GM23338 (cell line): ENCODE data around the gene ETV1. TPM values are rescaled to one million over a fixed set of nuclear protein-coding genes. Genes with fewer than 3 reads are reported as not detected.

Experiments used
- ATAC-seq: fragments of 200-7000 bp; cut with Tn5 transposase; 3 replicates; pipeline ENCODE4 v1.9.1; 2020
- DNase-seq: peaks from one replicate; pipeline ENCODE4 v3.0.0-alpha.2; 2015; ENCODE audit warnings: low spot score
- H2AFZ ChIP-seq: fragments of 200-600 bp; sonication (generic); 2 replicates; pipeline ENCODE4 v1.8.0; 2016; ENCODE audit warnings: antibody characterized with exemption, mild to moderate bottlenecking, moderate library complexity
- H3F3A ChIP-seq: fragments of 200-600 bp; sonication (generic); replicated peaks from 2 replicates; pipeline ENCODE4 v1.8.0; 2017; ENCODE audit warnings: antibody characterized with exemption, mixed run types, low read depth
- H3K27ac ChIP-seq: fragments of 200-600 bp; sonication (generic); 2 replicates; pipeline ENCODE4 v1.6.1; 2016; ENCODE audit warnings: low read depth
- H3K27me3 ChIP-seq: fragments of 200-600 bp; sonication (generic); 2 replicates; pipeline ENCODE4 v1.8.0; 2016; ENCODE audit warnings: mild to moderate bottlenecking, mixed run types, moderate library complexity; ENCODE audit not compliant: insufficient read depth
- H3K36me3 ChIP-seq: fragments of 200-600 bp; sonication (generic); 2 replicates; pipeline ENCODE4 v1.8.0; 2016; ENCODE audit warnings: mild to moderate bottlenecking; ENCODE audit not compliant: insufficient read depth
- H3K4me1 ChIP-seq: fragments of 200-600 bp; sonication (generic); 2 replicates; pipeline ENCODE4 v1.8.0; 2016; ENCODE audit warnings: mild to moderate bottlenecking, moderate library complexity; ENCODE audit not compliant: insufficient read depth
- H3K4me2 ChIP-seq: fragments of 200-600 bp; sonication (generic); 2 replicates; pipeline ENCODE4 v1.7.1; 2017; ENCODE audit warnings: mixed run types
- H3K4me3 ChIP-seq: fragments of 200-600 bp; sonication (generic); 2 replicates; pipeline ENCODE4 v1.6.1; 2016; ENCODE audit warnings: mixed run types
- H3K79me2 ChIP-seq: fragments of 200-600 bp; sonication (generic); replicated peaks from 2 replicates; pipeline ENCODE4 v1.8.0; 2017; ENCODE audit warnings: mild to moderate bottlenecking; ENCODE audit not compliant: insufficient read depth
- H3K9me2 ChIP-seq: fragments of 200-600 bp; sonication (generic); 2 replicates; pipeline ENCODE4 v1.8.0; 2017; ENCODE audit not compliant: insufficient read depth
- H4K20me1 ChIP-seq: fragments of 200-600 bp; sonication (generic); replicated peaks from 2 replicates; pipeline ENCODE4 v1.8.0; 2017; ENCODE audit warnings: mild to moderate bottlenecking; ENCODE audit not compliant: insufficient read depth
- H3K27ac Mint-ChIP-seq: 2 replicates; pipeline ENCODE4 v1.8.0; 2020; ENCODE audit warnings: inconsistent platforms, mild to moderate bottlenecking, moderate library complexity, mixed read lengths
- H3K27me3 Mint-ChIP-seq: 3 replicates; pipeline ENCODE4 v1.8.0; 2022; ENCODE audit warnings: low read depth, mild to moderate bottlenecking, moderate library complexity, mixed read lengths, inconsistent platforms; ENCODE audit not compliant: insufficient read depth, poor library complexity
- H3K36me3 Mint-ChIP-seq: 3 replicates; pipeline ENCODE4 v1.8.0; 2021; ENCODE audit warnings: low read depth, mild to moderate bottlenecking, inconsistent platforms, moderate library complexity, mixed read lengths
- H3K4me1 Mint-ChIP-seq: 3 replicates; pipeline ENCODE4 v1.8.0; 2020; ENCODE audit warnings: mild to moderate bottlenecking, inconsistent platforms, mixed read lengths
- H3K4me3 Mint-ChIP-seq: 3 replicates; pipeline ENCODE4 v1.8.0; 2021; ENCODE audit warnings: moderate library complexity, mild to moderate bottlenecking, inconsistent platforms, mixed read lengths
- H3K9me3 Mint-ChIP-seq: 3 replicates; pipeline ENCODE4 v1.8.0; 2020; ENCODE audit warnings: moderate library complexity, mild to moderate bottlenecking, inconsistent platforms, mixed read lengths
- CREB1 ChIP-seq: fragments of 250-450 bp; sonication (Bioruptor Pico); IDR thresholded peaks from 2 replicates; pipeline ENCODE4 v1.5.0; 2020; ENCODE audit warnings: low read depth, mild to moderate bottlenecking, moderate library complexity
- EZH2 ChIP-seq: fragments of 200-600 bp; sonication (generic); IDR thresholded peaks from one replicate; pipeline ENCODE4 v1.8.0; 2017; ENCODE audit warnings: antibody characterized with exemption, mild to moderate bottlenecking, low read depth; ENCODE audit not compliant: unreplicated experiment
- EZH2phosphoT487 ChIP-seq: fragments of 200-600 bp; sonication (generic); IDR thresholded peaks from one replicate; pipeline ENCODE4 v1.8.1; 2018; ENCODE audit warnings: antibody characterized with exemption; ENCODE audit not compliant: unreplicated experiment
- JUNB ChIP-seq: IDR thresholded peaks from one replicate; pipeline ENCODE4 v1.6.1; 2016; ENCODE audit warnings: antibody characterized with exemption; ENCODE audit not compliant: unreplicated experiment
- NANOG ChIP-seq: IDR thresholded peaks from 2 replicates; pipeline ENCODE4 v1.6.1; 2016; ENCODE audit warnings: antibody characterized with exemption, borderline replicate concordance
- POLR2AphosphoS5 ChIP-seq: IDR thresholded peaks from 2 replicates; pipeline ENCODE4 v1.6.1; 2016; ENCODE audit warnings: antibody characterized with exemption, low read depth
- STAT1 ChIP-seq: IDR thresholded peaks from one replicate; pipeline ENCODE4 v1.6.1; 2016; ENCODE audit warnings: antibody characterized with exemption; ENCODE audit not compliant: unreplicated experiment
- ZNF114 ChIP-seq: fragments of 250-450 bp; sonication (Bioruptor Pico); IDR thresholded peaks from 2 replicates; pipeline ENCODE4 v1.5.0; 2020; ENCODE audit warnings: mild to moderate bottlenecking, moderate library complexity
- ZNF331 ChIP-seq: fragments of 250-450 bp; sonication (Bioruptor Pico); IDR thresholded peaks from 2 replicates; pipeline ENCODE4 v1.5.0; 2020; ENCODE audit warnings: low read depth, mild to moderate bottlenecking, moderate library complexity
- polyA plus RNA-seq: library from polyadenylated mRNA; unstranded; fragments of >200 nt; fragmentation: Nextera tagmentation; extraction: Ambion mirVana; gene quantifications from 2 replicates; pipeline ENCODE4 v1.2.1, GENCODE V29; 2016
- total RNA-seq: library from RNA; depleted of rRNA; stranded (reverse); fragments of >200 nt; shearing (Covaris generic); gene quantifications from 2 replicates; pipeline ENCODE4 v1.2.3, GENCODE V29; 2014
- TF ChIP-seq, protein P1 (sequence below), 2 experiments: fragments of 200-600 bp in 1 of 2; sonication (generic) in 1 of 2; conservative IDR thresholded peaks; 2 replicates each; pipeline versions ENCODE4 v1.5.1 to v1.6.1; 2016 to 2017; ENCODE audit warnings: antibody characterized with exemption in 2 of 2, low read depth in 2 of 2, mild to moderate bottlenecking in 2 of 2, moderate library complexity in 1 of 2
- TF ChIP-seq, protein P2 (sequence below): IDR thresholded peaks from 2 replicates; pipeline ENCODE4 v1.6.1; 2016; ENCODE audit warnings: antibody characterized with exemption
- TF ChIP-seq, protein P3 (sequence below): fragments of 250-450 bp; sonication (Bioruptor Pico); IDR thresholded peaks from 2 replicates; pipeline ENCODE4 v1.5.0; 2020; ENCODE audit warnings: mild to moderate bottlenecking, moderate library complexity

The ETV1 gene
- total and polyA plus RNA-seq, 2 experiments from 2014 or later, result 49.4 to 61.9 TPM

DNA sequence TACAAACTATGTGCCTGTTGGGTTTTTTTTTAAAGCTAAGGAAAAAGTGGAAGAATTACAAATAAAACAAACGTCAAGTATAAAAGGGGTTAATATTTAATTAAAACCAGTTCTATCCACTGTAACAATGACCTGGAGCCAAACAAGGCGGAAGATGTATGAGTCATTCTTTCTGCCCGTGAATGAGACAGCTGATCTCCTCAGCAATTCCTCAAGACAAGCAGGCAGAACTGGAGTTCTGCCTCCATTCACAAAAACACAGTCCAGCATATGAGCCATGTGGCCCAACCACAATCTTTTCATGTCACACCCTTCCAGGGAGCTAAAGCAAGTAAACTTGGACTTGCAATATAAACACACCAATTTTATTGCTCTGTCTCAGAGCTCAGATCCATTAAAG lies 8.4 kb downstream of the ETV1 start:
- Mint-ChIP-seq H3K27me3 (peaks cover 1% of the 10 kb centered on the region), H3K4me3 (peak overlapping the region; percentile 54), H3K27ac (peak overlapping the region; percentile 97), H3K36me3 (peaks cover 20% of the 10 kb centered on the region), H3K9me3 (no peaks in the 10 kb centered on the region), H3K4me1 (peaks cover 64% of the 10 kb centered on the region)
- H3F3A ChIP-seq, result no peaks in the 10 kb centered on the region
- no peaks in the 10 kb centered on the region for H4K20me1 ChIP-seq
- peaks cover 86% of the 10 kb centered on the region for H3K79me2 ChIP-seq
- TF ChIP-seq ZNF114, result no peak
- no peak for TF ChIP-seq POLR2AphosphoS5
- TF ChIP-seq JUNB, result no peak
- TF ChIP-seq NANOG, result no peak
- H3K36me3 ChIP-seq, result peaks cover 4% of the 10 kb centered on the region; the same call in 1 of the 2 replicates
- peak; percentile 56 for DNase-seq
- H3K4me1 ChIP-seq, result peaks cover 82% of the 10 kb centered on the region
- no peak overlapping the region for H2AFZ ChIP-seq
- no peaks in the 10 kb centered on the region for H3K9me2 ChIP-seq
- ATAC-seq, result peak; percentile 69
- H3K27ac ChIP-seq, result no peak overlapping the region
- H3K4me2 ChIP-seq, result peak overlapping the region; percentile 15
- no peak overlapping the region for H3K4me3 ChIP-seq
- no peaks in the 10 kb centered on the region for H3K27me3 ChIP-seq

DNA sequence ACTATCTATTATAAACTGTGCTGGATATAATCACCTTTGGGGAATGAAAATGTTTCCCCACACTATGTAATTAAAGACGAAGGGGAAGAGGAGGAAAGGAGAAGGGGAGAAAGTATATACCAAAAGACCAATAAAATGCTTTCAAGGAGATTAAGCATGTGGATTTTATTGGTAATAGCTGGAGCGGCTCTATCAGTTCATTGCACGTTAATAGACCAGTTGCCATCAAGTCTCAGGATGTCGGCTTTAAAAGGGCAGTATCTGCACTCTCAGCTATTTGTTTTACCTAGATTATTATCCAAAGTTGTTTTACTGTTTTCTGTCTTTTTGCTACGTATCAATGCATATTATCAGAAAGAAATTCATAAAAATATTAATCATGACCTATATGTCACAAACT lies 9.0 kb downstream of the ETV1 start:
- no peaks in the 10 kb centered on the region for H3K27me3 ChIP-seq
- peaks cover 77% of the 10 kb centered on the region for H3K4me1 ChIP-seq
- H3K27ac ChIP-seq, result peak overlapping the region; percentile 23; the same call in 1 of the 2 replicates
- DNase-seq, result no peak
- TF ChIP-seq CREB1 (CRISPR knock-in tag), result no peak
- no peak for TF ChIP-seq JUNB
- TF ChIP-seq, protein P1, sequence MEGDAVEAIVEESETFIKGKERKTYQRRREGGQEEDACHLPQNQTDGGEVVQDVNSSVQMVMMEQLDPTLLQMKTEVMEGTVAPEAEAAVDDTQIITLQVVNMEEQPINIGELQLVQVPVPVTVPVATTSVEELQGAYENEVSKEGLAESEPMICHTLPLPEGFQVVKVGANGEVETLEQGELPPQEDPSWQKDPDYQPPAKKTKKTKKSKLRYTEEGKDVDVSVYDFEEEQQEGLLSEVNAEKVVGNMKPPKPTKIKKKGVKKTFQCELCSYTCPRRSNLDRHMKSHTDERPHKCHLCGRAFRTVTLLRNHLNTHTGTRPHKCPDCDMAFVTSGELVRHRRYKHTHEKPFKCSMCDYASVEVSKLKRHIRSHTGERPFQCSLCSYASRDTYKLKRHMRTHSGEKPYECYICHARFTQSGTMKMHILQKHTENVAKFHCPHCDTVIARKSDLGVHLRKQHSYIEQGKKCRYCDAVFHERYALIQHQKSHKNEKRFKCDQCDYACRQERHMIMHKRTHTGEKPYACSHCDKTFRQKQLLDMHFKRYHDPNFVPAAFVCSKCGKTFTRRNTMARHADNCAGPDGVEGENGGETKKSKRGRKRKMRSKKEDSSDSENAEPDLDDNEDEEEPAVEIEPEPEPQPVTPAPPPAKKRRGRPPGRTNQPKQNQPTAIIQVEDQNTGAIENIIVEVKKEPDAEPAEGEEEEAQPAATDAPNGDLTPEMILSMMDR (conservative IDR thresholded peaks at IDR 0.05; ENCODE audit: low read depth in 2 of 2), result no peak
- TF ChIP-seq ZNF114, result no peak
- TF ChIP-seq POLR2AphosphoS5, result no peak
- no peak for TF ChIP-seq ZNF331
- no peak for TF ChIP-seq NANOG
- TF ChIP-seq EZH2, result no peak
- no peak for TF ChIP-seq EZH2phosphoT487
- TF ChIP-seq, protein P2, sequence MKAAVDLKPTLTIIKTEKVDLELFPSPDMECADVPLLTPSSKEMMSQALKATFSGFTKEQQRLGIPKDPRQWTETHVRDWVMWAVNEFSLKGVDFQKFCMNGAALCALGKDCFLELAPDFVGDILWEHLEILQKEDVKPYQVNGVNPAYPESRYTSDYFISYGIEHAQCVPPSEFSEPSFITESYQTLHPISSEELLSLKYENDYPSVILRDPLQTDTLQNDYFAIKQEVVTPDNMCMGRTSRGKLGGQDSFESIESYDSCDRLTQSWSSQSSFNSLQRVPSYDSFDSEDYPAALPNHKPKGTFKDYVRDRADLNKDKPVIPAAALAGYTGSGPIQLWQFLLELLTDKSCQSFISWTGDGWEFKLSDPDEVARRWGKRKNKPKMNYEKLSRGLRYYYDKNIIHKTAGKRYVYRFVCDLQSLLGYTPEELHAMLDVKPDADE, result no peak
- TF ChIP-seq, protein P3, sequence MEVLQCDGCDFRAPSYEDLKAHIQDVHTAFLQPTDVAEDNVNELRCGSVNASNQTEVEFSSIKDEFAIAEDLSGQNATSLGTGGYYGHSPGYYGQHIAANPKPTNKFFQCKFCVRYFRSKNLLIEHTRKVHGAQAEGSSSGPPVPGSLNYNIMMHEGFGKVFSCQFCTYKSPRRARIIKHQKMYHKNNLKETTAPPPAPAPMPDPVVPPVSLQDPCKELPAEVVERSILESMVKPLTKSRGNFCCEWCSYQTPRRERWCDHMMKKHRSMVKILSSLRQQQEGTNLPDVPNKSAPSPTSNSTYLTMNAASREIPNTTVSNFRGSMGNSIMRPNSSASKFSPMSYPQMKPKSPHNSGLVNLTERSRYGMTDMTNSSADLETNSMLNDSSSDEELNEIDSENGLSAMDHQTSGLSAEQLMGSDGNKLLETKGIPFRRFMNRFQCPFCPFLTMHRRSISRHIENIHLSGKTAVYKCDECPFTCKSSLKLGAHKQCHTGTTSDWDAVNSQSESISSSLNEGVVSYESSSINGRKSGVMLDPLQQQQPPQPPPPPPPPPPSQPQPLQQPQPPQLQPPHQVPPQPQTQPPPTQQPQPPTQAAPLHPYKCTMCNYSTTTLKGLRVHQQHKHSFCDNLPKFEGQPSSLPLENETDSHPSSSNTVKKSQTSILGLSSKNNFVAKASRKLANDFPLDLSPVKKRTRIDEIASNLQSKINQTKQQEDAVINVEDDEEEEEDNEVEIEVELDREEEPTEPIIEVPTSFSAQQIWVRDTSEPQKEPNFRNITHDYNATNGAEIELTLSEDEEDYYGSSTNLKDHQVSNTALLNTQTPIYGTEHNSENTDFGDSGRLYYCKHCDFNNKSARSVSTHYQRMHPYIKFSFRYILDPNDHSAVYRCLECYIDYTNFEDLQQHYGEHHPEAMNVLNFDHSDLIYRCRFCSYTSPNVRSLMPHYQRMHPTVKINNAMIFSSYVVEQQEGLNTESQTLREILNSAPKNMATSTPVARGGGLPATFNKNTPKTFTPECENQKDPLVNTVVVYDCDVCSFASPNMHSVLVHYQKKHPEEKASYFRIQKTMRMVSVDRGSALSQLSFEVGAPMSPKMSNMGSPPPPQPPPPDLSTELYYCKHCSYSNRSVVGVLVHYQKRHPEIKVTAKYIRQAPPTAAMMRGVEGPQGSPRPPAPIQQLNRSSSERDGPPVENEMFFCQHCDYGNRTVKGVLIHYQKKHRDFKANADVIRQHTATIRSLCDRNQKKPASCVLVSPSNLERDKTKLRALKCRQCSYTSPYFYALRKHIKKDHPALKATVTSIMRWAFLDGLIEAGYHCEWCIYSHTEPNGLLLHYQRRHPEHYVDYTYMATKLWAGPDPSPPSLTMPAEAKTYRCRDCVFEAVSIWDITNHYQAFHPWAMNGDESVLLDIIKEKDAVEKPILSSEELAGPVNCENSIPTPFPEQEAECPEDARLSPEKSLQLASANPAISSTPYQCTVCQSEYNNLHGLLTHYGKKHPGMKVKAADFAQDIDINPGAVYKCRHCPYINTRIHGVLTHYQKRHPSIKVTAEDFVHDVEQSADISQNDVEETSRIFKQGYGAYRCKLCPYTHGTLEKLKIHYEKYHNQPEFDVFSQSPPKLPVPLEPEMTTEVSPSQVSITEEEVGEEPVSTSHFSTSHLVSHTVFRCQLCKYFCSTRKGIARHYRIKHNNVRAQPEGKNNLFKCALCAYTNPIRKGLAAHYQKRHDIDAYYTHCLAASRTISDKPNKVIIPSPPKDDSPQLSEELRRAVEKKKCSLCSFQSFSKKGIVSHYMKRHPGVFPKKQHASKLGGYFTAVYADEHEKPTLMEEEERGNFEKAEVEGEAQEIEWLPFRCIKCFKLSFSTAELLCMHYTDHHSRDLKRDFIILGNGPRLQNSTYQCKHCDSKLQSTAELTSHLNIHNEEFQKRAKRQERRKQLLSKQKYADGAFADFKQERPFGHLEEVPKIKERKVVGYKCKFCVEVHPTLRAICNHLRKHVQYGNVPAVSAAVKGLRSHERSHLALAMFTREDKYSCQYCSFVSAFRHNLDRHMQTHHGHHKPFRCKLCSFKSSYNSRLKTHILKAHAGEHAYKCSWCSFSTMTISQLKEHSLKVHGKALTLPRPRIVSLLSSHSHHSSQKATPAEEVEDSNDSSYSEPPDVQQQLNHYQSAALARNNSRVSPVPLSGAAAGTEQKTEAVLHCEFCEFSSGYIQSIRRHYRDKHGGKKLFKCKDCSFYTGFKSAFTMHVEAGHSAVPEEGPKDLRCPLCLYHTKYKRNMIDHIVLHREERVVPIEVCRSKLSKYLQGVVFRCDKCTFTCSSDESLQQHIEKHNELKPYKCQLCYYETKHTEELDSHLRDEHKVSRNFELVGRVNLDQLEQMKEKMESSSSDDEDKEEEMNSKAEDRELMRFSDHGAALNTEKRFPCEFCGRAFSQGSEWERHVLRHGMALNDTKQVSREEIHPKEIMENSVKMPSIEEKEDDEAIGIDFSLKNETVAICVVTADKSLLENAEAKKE (CRISPR knock-in tag), result no peak
- TF ChIP-seq STAT1, result no peak
- no peak for ATAC-seq
- H3K79me2 ChIP-seq, result peaks cover 85% of the 10 kb centered on the region
- peaks cover 9% of the 10 kb centered on the region; the same call in 1 of the 2 replicates for H3K36me3 ChIP-seq
- no peaks in the 10 kb centered on the region for H3K9me3 Mint-ChIP-seq
- H3K9me2 ChIP-seq, result no peaks in the 10 kb centered on the region
- peak overlapping the region; percentile 86 for H3K27ac Mint-ChIP-seq
- H4K20me1 ChIP-seq, result no peaks in the 10 kb centered on the region
- H3F3A ChIP-seq, result no peaks in the 10 kb centered on the region
- H3K4me3 Mint-ChIP-seq, result peak overlapping the region; percentile 13; the same call in 1 of the 3 replicates
- H2AFZ ChIP-seq, result no peak overlapping the region
- no peak overlapping the region for H3K4me3 ChIP-seq
- H3K36me3 Mint-ChIP-seq, result peaks cover 22% of the 10 kb centered on the region
- peak overlapping the region; percentile 15 for H3K4me2 ChIP-seq
- peaks cover 61% of the 10 kb centered on the region for H3K4me1 Mint-ChIP-seq
- H3K27me3 Mint-ChIP-seq, result peaks cover 1% of the 10 kb centered on the region
